Breast epithelium (tissue), 4 donors: Measurements from ENCODE around the gene FBXO3. TPM values are rescaled to one million over a fixed set of nuclear protein-coding genes. Genes with fewer than 3 reads are reported as not detected.

ENCODE experiments used
- DNase-seq, 2 donors: peaks; one replicate each; pipeline ENCODE4 v3.0.0-alpha.2; 2019; ENCODE audit warnings: low spot score in 2 of 2
- H3K27ac ChIP-seq, 2 donors: fragments of 200-600 bp; sonication (generic) in 1 of 2; one replicate each; pipeline ENCODE4 v1.5.1; 2016 to 2019; ENCODE audit warnings: mild to moderate bottlenecking in 1 of 2
- H3K27me3 ChIP-seq, 2 donors: fragments of 200-600 bp; sonication (generic) in 1 of 2; one replicate each; pipeline versions ENCODE4 v1.5.1 to v1.6.0; 2017 to 2019; ENCODE audit warnings: control low read depth in 1 of 2, mild to moderate bottlenecking in 1 of 2
- H3K36me3 ChIP-seq: fragments of 200-600 bp; one replicate; pipeline ENCODE4 v1.5.1; 2019
- H3K4me1 ChIP-seq, 2 donors: fragments of 200-600 bp; sonication (generic); one replicate each; pipeline ENCODE4 v1.5.1; 2016 to 2019; ENCODE audit warnings: control low read depth in 1 of 2
- H3K4me3 ChIP-seq, 3 donors: fragments of 200-600 bp; sonication (generic); 1 replicate in 2 of 3; 2 replicates in 1 of 3; pipeline ENCODE4 v1.5.1; 2016 to 2019; ENCODE audit warnings: mild to moderate bottlenecking in 3 of 3, moderate library complexity in 2 of 3
- H3K9me3 ChIP-seq, 2 donors: fragments of 200-600 bp; sonication (generic) in 1 of 2; one replicate each; pipeline ENCODE4 v1.5.1; 2016 to 2019; ENCODE audit warnings: control low read depth in 1 of 2
- POLR2A ChIP-seq: fragments of 450-650 bp; IDR thresholded peaks from one replicate; pipeline ENCODE4 v1.6.1; 2016; ENCODE audit warnings: antibody characterized with exemption, mild to moderate bottlenecking, moderate library complexity
- POLR2AphosphoS5 ChIP-seq, 3 donors: sonication (generic); formaldehyde crosslinking; IDR thresholded peaks; one replicate each; pipeline ENCODE4 v1.6.1; 2017; ENCODE audit warnings: antibody characterized with exemption in 3 of 3
- intact Hi-C: fragments of 100-400 bp; cut with DNase I; formaldehyde crosslinking; loops from one replicate; pipeline ENCODE4 v1.15.1; 2023; ENCODE audit warnings: low total_unique reads
- total RNA-seq, 3 donors: library from RNA; depleted of rRNA; stranded (reverse); fragments of >200 nt; gene quantifications; one replicate each; pipeline ENCODE4 v1.1.0, GENCODE V29; 2016
- TF ChIP-seq, protein P1 (sequence below), 3 donors: fragments of 450-650 bp; IDR thresholded peaks; one replicate each; pipeline ENCODE4 v1.5.1; 2016 to 2017; ENCODE audit warnings: antibody characterized with exemption in 3 of 3, mild to moderate bottlenecking in 3 of 3, moderate library complexity in 3 of 3

Gene FBXO3
- total RNA-seq, 3 donors from 2014 or later = 35.0 to 60.6 (median 46.9) TPM

DNA sequence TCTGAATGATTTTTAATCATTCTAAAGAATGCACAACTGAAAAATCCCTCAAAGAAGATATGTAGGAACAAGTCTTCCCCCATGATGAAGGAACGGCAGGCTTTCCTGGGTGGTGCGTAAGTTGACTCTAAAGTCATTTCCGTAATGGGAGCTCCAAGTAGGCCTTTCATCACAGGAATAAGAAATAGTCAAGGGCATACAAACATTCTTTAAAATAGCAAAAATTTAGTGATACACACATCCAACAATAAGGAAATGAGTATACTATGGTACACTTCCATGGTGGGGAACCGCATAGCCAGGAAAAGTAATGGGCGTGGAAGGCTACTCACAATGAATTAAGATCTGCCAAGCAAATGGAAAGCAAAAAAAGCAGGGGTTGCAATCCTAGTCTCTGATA lies 48.8 kb downstream of the FBXO3 start:
- Histone ChIP-seq H3K4me1 (peaks cover 15 to 19% of the 10 kb centered on the region in 2 donors), H3K36me3 (peaks cover 6% of the 10 kb centered on the region)
- TF ChIP-seq POLR2AphosphoS5 (IDR thresholded peaks at IDR 0.05) (no peak), POLR2A (no peak)
- TF ChIP-seq, protein P1, sequence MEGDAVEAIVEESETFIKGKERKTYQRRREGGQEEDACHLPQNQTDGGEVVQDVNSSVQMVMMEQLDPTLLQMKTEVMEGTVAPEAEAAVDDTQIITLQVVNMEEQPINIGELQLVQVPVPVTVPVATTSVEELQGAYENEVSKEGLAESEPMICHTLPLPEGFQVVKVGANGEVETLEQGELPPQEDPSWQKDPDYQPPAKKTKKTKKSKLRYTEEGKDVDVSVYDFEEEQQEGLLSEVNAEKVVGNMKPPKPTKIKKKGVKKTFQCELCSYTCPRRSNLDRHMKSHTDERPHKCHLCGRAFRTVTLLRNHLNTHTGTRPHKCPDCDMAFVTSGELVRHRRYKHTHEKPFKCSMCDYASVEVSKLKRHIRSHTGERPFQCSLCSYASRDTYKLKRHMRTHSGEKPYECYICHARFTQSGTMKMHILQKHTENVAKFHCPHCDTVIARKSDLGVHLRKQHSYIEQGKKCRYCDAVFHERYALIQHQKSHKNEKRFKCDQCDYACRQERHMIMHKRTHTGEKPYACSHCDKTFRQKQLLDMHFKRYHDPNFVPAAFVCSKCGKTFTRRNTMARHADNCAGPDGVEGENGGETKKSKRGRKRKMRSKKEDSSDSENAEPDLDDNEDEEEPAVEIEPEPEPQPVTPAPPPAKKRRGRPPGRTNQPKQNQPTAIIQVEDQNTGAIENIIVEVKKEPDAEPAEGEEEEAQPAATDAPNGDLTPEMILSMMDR (IDR thresholded peaks at IDR 0.05) = no peak

GRCh38 chr11:33724644-33725035 lies 49.7 kb downstream of the FBXO3 start:
- peak overlapping the region in 1 of 3 donors; percentile 27 for H3K4me3 ChIP-seq
- no peaks in the 10 kb centered on the region for H3K9me3 ChIP-seq
- H3K36me3 ChIP-seq = peaks cover 6% of the 10 kb centered on the region
- H3K27ac ChIP-seq = peak overlapping the region; percentile 72 to 94
- H3K27me3 ChIP-seq = no peaks in the 10 kb centered on the region
- intact Hi-C loops = no loop called here
- DNase-seq = peak in 1 of 2 donors; percentile 32
- H3K4me1 ChIP-seq = peaks cover 15 to 19% of the 10 kb centered on the region in 2 donors
- TF ChIP-seq POLR2A = no peak
- TF ChIP-seq, protein P1 (IDR thresholded peaks at IDR 0.05) = no peak
- peak in 1 of 3 donors; percentile 47 for TF ChIP-seq POLR2AphosphoS5 (IDR thresholded peaks at IDR 0.05)

More for the DNA sequence above, 48.8 kb downstream of the FBXO3 start:
- peak overlapping the region in 1 of 3 donors; percentile 5 for H3K4me3 ChIP-seq
- peak overlapping the region; percentile 43 to 72 for H3K27ac ChIP-seq
- intact Hi-C loops = no loop called here
- no peak for DNase-seq
- H3K9me3 ChIP-seq = no peaks in the 10 kb centered on the region
- no peaks in the 10 kb centered on the region for H3K27me3 ChIP-seq

DNA sequence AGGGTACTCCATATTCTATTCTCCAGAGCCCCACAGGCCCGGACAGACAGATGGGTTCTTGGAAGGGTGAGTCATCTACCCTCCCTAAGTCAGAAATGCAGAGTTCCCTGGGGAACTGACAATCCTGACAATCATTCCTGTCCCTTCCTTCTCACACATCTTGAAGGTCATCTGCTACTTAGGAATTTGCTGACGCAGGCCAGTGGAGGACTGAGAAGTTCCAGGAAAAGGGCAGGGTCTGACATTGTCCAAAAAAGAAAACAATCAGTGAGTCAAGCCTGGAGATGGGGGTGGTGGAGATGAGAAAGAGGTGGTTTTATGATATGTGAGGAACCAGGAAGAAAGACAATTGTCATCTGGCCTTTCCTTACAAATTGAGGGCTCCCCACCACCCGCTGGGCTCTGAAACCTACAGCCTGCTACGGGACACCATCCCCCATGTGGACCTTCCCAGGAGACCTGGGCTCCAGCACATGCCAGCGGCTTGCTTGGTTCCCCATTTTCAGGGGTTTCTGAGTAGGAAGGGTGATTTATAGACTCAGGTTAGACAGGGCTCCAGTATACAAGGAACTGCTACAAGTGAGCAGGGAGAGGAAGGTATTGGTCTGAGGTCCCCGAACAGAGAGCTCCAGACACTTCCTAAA lies 51.0 kb downstream of the FBXO3 start:
- no peaks in the 10 kb centered on the region for H3K9me3 ChIP-seq
- intact Hi-C loops = no loop called here
- DNase-seq = no peak
- peaks cover 15 to 19% of the 10 kb centered on the region in 2 donors for H3K4me1 ChIP-seq
- H3K27me3 ChIP-seq = no peaks in the 10 kb centered on the region
- peak overlapping the region in 1 of 3 donors; percentile 39 for H3K4me3 ChIP-seq
- H3K27ac ChIP-seq = peak overlapping the region; percentile 72 to 94
- H3K36me3 ChIP-seq = peaks cover 6% of the 10 kb centered on the region
- TF ChIP-seq, protein P1 (IDR thresholded peaks at IDR 0.05) = no peak
- TF ChIP-seq POLR2AphosphoS5 (IDR thresholded peaks at IDR 0.05) (peak in 2 of 3 donors; percentile 53 to 61), POLR2A (no peak)

DNA sequence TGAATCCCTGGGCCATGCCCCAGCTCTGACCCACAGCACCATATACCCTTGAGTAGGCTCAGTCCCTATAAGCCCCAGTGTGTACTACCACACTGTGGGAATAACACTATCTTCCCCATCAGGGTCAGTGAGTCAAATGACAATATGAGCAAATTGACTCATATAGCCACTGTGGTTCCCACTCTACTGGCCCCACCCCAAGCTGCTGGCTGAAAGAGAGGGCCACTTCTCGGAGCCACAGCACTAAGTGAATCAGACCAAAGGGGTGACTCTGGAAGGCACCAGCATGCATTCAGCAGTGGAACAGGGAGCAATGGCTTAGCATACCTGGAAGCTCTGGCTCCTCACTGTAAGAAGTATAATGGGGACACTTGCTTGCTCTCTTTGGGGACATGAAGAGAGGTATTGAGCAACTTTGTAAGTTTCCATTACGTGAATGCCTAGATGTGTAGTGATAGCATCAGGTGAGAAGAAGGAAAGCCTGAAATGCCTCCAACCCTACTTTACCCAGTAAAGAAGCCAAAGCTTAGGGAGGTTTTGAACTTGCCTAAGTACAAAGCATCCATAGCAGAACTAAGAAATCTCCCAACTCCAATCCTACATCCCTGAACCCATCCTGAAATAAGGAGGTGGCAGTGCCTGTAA lies 51.6 kb downstream of the FBXO3 start:
- no peak for TF ChIP-seq POLR2A
- no peak for TF ChIP-seq POLR2AphosphoS5 (IDR thresholded peaks at IDR 0.05)
- intact Hi-C loops = no loop called here
- Histone ChIP-seq H3K36me3 (peaks cover 6% of the 10 kb centered on the region), H3K27me3 (no peaks in the 10 kb centered on the region), H3K9me3 (no peaks in the 10 kb centered on the region), H3K4me1 (peaks cover 15 to 19% of the 10 kb centered on the region in 2 donors), H3K4me3 (peak overlapping the region in 1 of 3 donors; percentile 39), H3K27ac (peak overlapping the region; percentile 72 to 94)
- DNase-seq = no peak

GRCh38 chr11:33721984-33722383 lies 52.3 kb downstream of the FBXO3 start:
- Histone ChIP-seq H3K9me3 (no peaks in the 10 kb centered on the region), H3K4me3 (peak overlapping the region in 1 of 3 donors; percentile 39), H3K27me3 (no peaks in the 10 kb centered on the region), H3K4me1 (peaks cover 15 to 20% of the 10 kb centered on the region in 2 donors), H3K27ac (peak overlapping the region; percentile 72 to 94), H3K36me3 (peaks cover 6% of the 10 kb centered on the region)
- TF ChIP-seq POLR2A (no peak), POLR2AphosphoS5 (IDR thresholded peaks at IDR 0.05) (no peak)
- TF ChIP-seq, protein P1 (IDR thresholded peaks at IDR 0.05) = no peak
- intact Hi-C loops = no loop called here
- no peak for DNase-seq
